ENCODE measurements around the gene GFOD1. TPM values are rescaled to one million over a fixed set of nuclear protein-coding genes. Genes with fewer than 3 reads are reported as not detected.

The GFOD1 gene
- total RNA-seq, 1 experiment from 2014 or later: 0.62 TPM

- intact Hi-C loops (cut with micrococcal nuclease; ENCODE audit: unreplicated experiment): no loop called here
- H3K4me1 ChIP-seq (ENCODE audit: control insufficient read depth, insufficient read depth, low read length): no peaks in the 10 kb centered on the region
- H3K9me3 ChIP-seq (ENCODE audit: control insufficient read depth, insufficient read depth, low read depth, low read length): no peaks in the 10 kb centered on the region
- no peak overlapping the region for H3K27ac ChIP-seq (ENCODE audit: low read length)
- no TSS peak for BruUV-seq (replicated peaks)
- ChIA-PET POLR2A (no interaction called here), CTCF (no interaction called here)
- peaks cover 4% of the 10 kb centered on the region; the same call in 1 of the 2 replicates for H3K27me3 ChIP-seq (ENCODE audit: control insufficient read depth, insufficient read depth, low read length)
- no peak overlapping the region for H3K4me3 ChIP-seq (ENCODE audit: low read depth in 2 of 2, low read length in 2 of 2)
- in situ Hi-C loops (cut with HindIII; ENCODE audit: low pct_unique_long_range_greater_than_20kb, low sequenced_read_pairs): no loop called here
- no peak for DNase-seq (ENCODE audit: low read depth, low spot score)
- no peaks in the 10 kb centered on the region for H3K36me3 ChIP-seq (ENCODE audit: control insufficient read depth, insufficient read depth, low read length)
- ATAC-seq: no peak
- TF ChIP-seq SIN3A (IDR thresholded peaks at IDR 0.05; ENCODE audit: borderline replicate concordance, insufficient read depth, low read depth, low read length): no peak
- TF ChIP-seq POLR2AphosphoS5 (IDR thresholded peaks at IDR 0.05; ENCODE audit: low read depth, low read length): no peak
- no peak for TF ChIP-seq REST (IDR thresholded peaks at IDR 0.05; ENCODE audit: insufficient read depth in 1 of 2, low read depth in 2 of 2, low read length in 1 of 2)
- no peak for TF ChIP-seq CTCF (IDR thresholded peaks at IDR 0.05)
These were observed 69.4 kb downstream of the GFOD1 start for GRCh38 chr6:13417954-13418353.

- no peaks in the 10 kb centered on the region for H3K36me3 ChIP-seq (ENCODE audit: control insufficient read depth, insufficient read depth, low read length)
- BruUV-seq (replicated peaks): no TSS peak
- intact Hi-C loops (cut with micrococcal nuclease; ENCODE audit: unreplicated experiment) (no loop called here), in situ Hi-C loops (cut with HindIII; ENCODE audit: low pct_unique_long_range_greater_than_20kb, low sequenced_read_pairs) (no loop called here)
- ATAC-seq (no peak), DNase-seq (ENCODE audit: low read depth, low spot score) (no peak)
- H3K4me1 ChIP-seq (ENCODE audit: control insufficient read depth, insufficient read depth, low read length): no peaks in the 10 kb centered on the region
- H3K27ac ChIP-seq (ENCODE audit: low read length): no peak overlapping the region
- no peak for TF ChIP-seq SIN3A (IDR thresholded peaks at IDR 0.05; ENCODE audit: borderline replicate concordance, insufficient read depth, low read depth, low read length)
- no peak for TF ChIP-seq TCF7L2 (IDR thresholded peaks at IDR 0.05; ENCODE audit: low read depth, low read length)
- TF ChIP-seq POLR2AphosphoS5 (IDR thresholded peaks at IDR 0.05; ENCODE audit: low read depth, low read length): no peak
- TF ChIP-seq REST (IDR thresholded peaks at IDR 0.05; ENCODE audit: insufficient read depth in 1 of 2, low read depth in 2 of 2, low read length in 1 of 2): no peak
- no peak for TF ChIP-seq CTCF (IDR thresholded peaks at IDR 0.05)
- H3K9me3 ChIP-seq (ENCODE audit: control insufficient read depth, insufficient read depth, low read depth, low read length): no peaks in the 10 kb centered on the region
- ChIA-PET POLR2A (no interaction called here), CTCF (no interaction called here)
- no peak overlapping the region for H3K4me3 ChIP-seq (ENCODE audit: low read depth in 2 of 2, low read length in 2 of 2)
- H3K27me3 ChIP-seq (ENCODE audit: control insufficient read depth, insufficient read depth, low read length): peaks cover 4% of the 10 kb centered on the region; the same call in 1 of the 2 replicates
These were observed 70.0 kb downstream of the GFOD1 start for GRCh38 chr6:13417431-13417830.

Data from Panc1 (cell line).